Ishikawa (cell line): ENCODE measurements around the gene TIMMDC1.

Experiments used
- CEBPB ChIP-seq: IDR thresholded peaks from 2 replicates; pipeline ENCODE4 v1.6.1; 2012
- CREB1 ChIP-seq: IDR thresholded peaks from 2 replicates; pipeline ENCODE4 v1.6.1; 2012; ENCODE audit warnings: low read depth
- EGR1 ChIP-seq: IDR thresholded peaks from 2 replicates; pipeline ENCODE4 v1.6.1; 2012
- EP300 ChIP-seq: IDR thresholded peaks from 2 replicates; pipeline ENCODE4 v1.6.1; 2012; ENCODE audit warnings: borderline replicate concordance
- RAD21 ChIP-seq: IDR thresholded peaks from 2 replicates; pipeline ENCODE4 v1.6.1; 2012; ENCODE audit warnings: low read depth
- TAF1 ChIP-seq: IDR thresholded peaks from 2 replicates; pipeline ENCODE4 v1.6.1; 2012; ENCODE audit warnings: low read depth, mild to moderate bottlenecking
- TCF12 ChIP-seq: IDR thresholded peaks from 2 replicates; pipeline ENCODE4 v1.6.1; 2012; ENCODE audit warnings: low read depth
- TEAD4 ChIP-seq: IDR thresholded peaks from 2 replicates; pipeline ENCODE4 v1.6.1; 2012
- TF ChIP-seq, protein P1 (sequence below): IDR thresholded peaks from 2 replicates; pipeline ENCODE4 v1.6.1; 2012
- TF ChIP-seq, protein P2 (sequence below): IDR thresholded peaks from 2 replicates; pipeline ENCODE4 v1.6.1; 2012; ENCODE audit warnings: low read depth, mild to moderate bottlenecking

DNA sequence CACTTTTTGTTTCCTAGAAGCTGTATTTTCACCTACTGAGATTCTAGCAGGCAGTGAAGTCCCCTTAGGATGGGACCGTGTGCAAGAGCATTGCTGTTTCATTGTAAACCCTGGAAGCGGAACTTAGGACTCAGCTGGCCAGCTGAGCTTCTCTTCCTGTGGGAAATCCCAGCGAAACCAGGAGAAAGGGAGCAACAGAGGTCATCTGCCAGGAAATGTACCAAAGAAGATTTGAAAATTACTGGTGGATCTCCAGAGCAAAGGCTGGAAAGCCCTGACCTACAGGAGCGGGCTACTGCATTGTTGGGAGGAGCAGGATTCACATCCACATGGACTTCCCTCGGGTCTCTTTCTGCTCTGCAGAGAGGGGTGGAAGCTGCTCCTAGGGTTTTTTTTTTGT lies 73.3 kb downstream of the TIMMDC1 start:
- TF ChIP-seq TAF1, result no peak
- TF ChIP-seq CEBPB, result no peak
- TF ChIP-seq EP300, result no peak
- no peak for TF ChIP-seq EGR1
- TF ChIP-seq TEAD4, result no peak
- no peak for TF ChIP-seq RAD21
- no peak for TF ChIP-seq CREB1
- TF ChIP-seq TCF12, result no peak
- TF ChIP-seq, protein P1, sequence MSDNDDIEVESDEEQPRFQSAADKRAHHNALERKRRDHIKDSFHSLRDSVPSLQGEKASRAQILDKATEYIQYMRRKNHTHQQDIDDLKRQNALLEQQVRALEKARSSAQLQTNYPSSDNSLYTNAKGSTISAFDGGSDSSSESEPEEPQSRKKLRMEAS, result no peak
- TF ChIP-seq, protein P2, sequence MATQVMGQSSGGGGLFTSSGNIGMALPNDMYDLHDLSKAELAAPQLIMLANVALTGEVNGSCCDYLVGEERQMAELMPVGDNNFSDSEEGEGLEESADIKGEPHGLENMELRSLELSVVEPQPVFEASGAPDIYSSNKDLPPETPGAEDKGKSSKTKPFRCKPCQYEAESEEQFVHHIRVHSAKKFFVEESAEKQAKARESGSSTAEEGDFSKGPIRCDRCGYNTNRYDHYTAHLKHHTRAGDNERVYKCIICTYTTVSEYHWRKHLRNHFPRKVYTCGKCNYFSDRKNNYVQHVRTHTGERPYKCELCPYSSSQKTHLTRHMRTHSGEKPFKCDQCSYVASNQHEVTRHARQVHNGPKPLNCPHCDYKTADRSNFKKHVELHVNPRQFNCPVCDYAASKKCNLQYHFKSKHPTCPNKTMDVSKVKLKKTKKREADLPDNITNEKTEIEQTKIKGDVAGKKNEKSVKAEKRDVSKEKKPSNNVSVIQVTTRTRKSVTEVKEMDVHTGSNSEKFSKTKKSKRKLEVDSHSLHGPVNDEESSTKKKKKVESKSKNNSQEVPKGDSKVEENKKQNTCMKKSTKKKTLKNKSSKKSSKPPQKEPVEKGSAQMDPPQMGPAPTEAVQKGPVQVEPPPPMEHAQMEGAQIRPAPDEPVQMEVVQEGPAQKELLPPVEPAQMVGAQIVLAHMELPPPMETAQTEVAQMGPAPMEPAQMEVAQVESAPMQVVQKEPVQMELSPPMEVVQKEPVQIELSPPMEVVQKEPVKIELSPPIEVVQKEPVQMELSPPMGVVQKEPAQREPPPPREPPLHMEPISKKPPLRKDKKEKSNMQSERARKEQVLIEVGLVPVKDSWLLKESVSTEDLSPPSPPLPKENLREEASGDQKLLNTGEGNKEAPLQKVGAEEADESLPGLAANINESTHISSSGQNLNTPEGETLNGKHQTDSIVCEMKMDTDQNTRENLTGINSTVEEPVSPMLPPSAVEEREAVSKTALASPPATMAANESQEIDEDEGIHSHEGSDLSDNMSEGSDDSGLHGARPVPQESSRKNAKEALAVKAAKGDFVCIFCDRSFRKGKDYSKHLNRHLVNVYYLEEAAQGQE, result no peak
